GM19099 (cell line): ENCODE measurements around the gene LCK.

Experiments
- POLR2A ChIP-seq: IDR thresholded peaks from 3 replicates; pipeline ENCODE4 v1.6.1; 2011; ENCODE audit warnings: low read depth; ENCODE audit not compliant: insufficient read length; ENCODE audit errors: extremely low read depth

LCK gene

DNA sequence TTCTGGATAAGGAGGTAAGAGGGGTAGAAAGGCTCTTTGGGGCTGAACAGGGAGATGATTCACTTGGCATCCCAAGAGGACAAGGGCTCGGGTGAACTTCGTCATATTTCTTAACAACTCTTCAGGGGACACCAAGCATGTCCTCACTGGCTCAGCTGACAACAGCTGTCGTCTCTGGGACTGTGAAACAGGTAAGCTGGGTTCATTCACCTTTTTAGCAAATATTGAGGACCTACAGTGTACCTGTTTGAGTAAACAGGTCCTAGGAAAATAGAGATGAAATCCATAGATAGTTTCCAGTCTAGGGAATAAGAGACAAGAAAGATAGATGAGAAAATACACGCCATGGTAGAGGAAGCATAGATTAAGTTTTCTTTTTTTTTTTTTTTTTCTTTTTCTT lies 26.8 kb upstream of the LCK start:
- TF ChIP-seq POLR2A, result no peak

DNA sequence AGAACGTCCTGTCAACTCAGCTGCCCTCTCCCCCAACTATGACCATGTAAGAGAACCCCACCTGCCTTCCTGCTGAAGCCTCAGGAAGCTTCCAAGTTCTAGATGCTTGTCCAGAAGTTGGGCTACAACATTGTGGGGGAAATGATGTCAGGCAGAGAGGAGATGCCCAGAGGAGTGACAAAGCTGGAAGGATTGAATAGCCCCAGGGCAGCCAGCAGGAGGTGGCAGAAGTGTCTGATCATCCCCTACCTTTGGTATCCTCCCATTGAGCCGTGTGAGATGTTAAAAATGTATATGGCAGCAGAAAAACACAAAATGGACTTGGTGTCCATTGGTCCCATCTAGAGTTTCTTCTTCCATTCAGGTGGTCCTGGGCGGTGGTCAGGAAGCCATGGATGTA lies 22.3 kb upstream of the LCK start:
- TF ChIP-seq POLR2A, result no peak

DNA sequence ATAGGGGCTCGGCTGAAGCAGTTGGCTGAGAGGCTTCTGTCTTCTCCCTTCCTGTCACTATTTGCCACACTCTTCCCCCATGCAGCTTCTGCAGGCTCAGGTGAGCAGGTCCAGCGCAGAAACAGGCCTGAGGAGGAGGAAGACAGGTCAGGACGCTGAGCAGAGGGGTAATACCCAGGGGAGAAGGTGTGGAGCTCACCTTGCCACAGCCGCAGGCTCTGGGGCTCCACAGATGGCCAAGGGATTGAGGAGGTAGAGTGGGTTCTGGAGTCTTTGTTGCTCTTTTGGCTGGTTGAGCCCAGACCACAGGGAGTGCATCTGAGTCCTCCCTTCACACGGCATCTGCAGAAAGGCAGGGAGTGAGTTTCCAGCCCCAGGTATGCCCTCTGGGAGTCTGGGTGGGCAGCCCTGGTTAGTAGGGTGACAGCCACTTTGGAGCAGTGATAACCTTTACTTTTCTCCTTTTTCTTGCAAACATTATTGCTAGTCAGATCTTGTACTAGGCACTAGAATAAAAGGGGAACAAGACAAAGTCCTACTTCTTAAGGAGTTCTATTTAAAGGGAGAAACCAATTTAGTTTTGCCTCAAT lies 19.1 kb upstream of the LCK start:
- no peak for TF ChIP-seq POLR2A

DNA sequence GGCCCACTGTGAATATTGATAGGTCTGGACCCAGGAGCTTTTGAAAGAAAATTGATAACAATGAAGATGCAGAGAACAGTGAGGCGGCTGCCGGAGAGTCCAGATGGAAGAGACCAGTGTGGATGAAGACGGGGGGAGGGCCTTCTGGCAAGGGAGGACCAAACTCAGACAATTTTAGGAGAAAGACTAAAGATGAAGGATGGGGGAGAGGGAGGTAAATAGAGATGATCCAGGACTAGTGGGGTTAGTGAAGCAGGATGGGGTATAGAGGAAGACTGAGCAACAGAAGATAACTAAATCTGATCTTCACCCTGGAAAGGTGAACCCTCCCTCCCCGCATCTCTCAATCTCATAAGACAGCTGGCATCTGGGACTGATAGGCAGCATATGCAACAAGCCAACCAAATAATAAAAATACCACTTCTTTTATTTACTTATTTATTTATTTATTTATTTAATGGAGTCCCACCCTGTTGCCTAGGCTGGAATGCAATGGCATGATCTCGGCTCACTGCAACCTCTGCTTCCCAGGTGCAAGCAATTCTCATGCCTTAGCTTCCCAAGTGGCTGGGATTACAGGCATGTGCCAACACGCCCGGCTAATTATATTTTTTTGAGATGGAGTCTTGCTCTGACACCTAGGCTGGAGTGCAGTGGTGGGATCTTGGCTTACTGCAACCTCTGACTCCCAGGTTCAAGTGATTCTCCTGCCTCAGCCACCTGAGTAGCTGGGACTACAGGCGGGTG lies 18.3 kb upstream of the LCK start:
- no peak for TF ChIP-seq POLR2A

DNA sequence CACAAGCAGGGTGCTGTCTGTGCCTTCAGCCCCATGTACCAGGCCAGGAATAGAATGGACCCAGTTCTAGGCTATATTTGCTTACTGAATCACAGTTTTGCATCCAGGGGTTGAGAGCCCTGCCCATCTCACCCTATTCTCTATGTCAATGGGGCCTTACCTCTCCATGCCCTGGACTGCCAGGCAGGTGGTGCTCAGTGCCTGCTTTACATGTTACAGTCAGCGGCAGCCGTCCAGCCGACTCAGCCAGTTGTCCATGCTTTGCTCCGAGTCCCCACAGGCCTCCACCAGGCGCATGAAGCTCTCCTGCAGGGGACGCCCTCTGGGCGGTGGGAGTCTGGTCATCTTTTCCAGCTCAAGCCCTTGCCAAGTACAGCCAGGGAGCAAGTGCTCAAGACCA lies 16.3 kb upstream of the LCK start:
- TF ChIP-seq POLR2A, result no peak

DNA sequence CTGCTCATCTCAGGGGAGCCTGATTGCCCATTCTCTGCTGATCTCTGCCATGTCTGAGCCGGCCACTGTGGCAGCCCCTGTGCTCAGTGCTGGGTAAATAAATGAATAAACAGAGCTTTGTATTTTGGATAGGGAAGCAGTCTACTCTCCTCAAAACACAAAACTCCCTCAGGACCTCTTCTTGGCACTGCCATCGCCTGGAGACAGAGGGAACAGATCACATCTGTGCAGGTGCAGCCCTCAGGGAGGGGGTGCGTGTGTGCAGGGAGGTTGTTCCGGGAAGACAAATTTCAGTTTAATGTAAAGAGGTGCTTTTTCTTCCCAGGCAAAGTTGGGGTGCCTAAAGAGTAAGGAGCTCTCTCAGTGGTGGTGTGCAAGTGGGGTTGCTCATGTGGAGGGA lies 11.7 kb upstream of the LCK start:
- TF ChIP-seq POLR2A, result no peak

DNA sequence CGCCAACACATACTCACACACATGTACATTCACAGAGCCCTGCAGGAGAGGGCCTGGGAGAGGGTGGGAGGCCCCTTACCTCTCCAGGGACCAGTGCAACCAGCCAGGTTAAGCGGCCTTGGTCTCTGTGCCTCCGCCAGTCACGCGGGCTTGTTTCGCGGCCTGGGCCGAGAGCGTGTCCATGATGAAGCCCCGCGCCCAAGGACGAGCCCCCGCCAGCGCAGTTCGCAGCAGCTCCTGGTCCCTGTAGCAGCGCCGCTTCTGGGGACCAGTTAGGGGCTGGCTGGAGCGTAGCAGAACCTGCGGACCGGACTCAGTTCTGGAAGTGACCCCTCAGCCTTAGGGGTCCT lies 11.3 kb upstream of the LCK start:
- no peak for TF ChIP-seq POLR2A

DNA sequence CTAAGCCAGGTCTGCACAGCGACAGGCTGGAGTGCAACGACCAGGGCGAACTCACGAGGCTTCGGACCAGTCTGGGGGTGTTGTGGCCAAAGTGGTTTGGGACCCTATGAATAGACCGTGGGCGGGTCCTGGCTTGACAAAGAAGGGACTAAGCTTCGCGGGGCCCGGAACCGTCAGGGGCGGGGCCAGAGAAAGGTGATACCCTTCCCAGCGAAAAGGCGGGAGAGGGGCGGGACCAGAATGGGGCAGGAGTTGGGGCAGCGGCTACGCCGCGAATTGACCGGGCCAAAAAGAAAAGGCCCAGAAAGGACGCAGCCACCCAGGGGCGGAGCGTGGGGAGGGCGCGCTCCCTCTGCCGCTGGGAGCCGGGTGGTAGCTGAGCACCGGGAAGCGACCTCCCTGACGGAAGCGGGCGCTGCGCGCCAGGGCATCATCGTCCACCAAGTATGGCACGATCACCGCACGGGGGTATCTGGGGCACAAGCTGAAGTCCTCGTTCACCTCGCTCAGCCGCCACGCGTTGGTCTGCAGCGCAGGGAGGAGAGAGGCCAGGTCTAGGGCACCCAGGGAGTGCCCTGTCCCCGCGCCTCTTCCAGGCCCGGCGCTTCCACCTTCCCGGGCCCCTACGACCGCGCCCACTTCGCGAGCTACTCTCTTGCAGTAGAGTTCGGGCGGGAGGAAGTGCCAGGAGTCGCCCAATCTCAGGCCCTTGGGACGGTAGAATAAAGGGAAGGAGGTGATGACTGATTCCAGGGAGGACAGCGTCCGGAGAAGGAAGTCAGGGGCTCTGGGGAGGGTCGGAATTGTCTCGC lies 10.7 kb upstream of the LCK start:
- peak; percentile 37 for TF ChIP-seq POLR2A

DNA sequence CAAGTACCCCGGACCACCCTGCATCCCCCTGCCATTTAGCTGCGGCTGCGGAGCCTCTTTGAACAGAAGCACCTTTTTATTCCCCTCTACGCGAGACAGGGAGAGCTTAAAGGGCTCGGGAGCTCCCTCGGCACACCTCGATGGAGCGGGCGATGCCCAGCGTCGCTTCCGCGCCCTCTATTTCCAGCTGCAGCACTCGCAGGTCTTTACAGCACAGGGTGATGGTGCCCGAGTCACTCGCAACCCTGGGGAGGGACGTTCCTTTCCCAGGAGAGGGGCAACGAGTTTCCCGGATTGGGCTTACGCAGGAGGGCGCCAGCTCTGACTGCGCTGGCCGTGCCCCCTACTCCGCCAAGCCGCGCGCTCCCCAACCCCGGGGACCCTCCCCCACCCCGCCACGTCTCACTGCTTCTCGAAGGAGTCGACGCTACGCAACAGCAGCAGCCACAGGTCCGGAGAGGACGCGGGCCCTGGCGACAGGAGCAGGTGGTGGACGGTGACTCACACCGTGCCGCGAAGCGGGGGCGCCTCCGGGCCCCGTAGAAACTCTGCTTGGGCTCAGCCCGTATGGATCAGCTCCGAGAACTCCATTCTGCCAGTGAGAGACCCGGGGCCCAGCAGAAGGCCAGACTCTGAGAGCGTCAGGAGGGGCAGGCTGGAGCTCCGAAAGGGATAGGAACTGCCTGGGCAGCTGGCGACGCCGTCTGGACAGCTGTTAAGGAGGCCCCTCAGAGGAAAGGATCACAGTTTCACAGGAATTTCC lies 9.9 kb upstream of the LCK start:
- peak; percentile 39 for TF ChIP-seq POLR2A

DNA sequence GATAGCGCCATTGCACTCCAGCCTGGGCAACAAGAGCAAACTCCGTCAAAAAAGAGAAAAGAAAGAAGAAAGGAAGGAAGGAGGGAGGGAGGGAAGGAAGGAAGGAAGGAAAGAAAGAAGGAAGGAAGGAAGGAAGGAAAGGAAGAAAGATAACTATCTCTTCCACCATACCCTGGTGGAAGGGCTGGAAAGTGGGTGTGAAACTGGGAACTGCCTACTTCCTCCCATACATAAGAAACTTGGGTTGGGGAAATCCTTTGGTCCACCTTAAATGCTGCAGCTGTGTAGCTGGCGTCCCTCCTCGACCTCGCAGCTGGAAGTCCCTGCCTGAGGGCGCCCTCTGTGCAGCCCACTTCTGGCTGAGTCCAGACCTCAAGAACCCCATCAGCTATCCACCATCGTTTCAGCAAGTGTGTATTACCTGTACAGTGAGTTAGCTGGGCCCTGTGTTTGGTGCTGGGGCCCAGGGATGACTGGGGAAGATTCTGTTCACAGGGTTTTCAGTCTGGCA lies 8.7 kb upstream of the LCK start:
- TF ChIP-seq POLR2A, result no peak

DNA sequence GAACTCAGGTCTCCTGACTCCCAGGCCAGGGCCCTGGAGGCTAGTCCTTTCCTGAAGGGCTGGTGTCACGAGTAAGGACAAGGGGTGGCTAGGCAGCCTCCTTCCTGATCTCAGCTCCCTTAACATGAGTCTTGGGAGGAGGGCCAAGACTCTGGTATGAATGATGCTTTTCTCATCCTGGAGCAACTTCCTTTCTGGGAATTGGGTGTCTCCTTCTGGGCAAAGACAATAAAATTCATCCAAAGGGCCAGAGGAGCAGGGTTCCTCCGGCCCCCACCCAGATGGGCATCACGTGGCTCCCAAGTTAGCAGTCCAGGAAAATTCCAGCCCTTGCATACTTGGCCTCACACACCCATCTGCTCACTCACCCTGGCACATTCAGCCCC lies 4.2 kb upstream of the LCK start, which contains the start of gene FAM167B:
Gene FAM167B (plus strand): TSS at position 335 of the 386 bp plus-strand sequence. CDS start 200 bp downstream, outside the sequence.
- no peak for TF ChIP-seq POLR2A

DNA sequence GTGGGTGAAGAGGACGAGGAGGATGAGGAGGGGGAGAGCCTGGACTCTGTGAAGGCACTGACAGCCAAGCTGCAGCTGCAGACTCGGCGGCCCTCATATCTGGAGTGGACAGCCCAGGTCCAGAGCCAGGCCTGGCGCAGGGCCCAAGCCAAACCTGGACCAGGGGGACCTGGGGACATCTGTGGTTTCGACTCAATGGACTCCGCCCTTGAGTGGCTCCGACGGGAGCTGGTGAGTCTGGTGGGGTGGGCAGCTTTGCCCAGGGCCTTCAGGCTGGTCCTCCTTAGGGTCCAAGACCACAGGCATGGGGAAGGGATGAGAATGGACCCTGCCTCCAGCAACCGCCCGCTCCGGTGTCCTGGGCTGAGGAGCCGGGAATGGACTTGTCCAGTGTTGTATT lies 3.6 kb upstream of the LCK start:
- no peak for TF ChIP-seq POLR2A

DNA sequence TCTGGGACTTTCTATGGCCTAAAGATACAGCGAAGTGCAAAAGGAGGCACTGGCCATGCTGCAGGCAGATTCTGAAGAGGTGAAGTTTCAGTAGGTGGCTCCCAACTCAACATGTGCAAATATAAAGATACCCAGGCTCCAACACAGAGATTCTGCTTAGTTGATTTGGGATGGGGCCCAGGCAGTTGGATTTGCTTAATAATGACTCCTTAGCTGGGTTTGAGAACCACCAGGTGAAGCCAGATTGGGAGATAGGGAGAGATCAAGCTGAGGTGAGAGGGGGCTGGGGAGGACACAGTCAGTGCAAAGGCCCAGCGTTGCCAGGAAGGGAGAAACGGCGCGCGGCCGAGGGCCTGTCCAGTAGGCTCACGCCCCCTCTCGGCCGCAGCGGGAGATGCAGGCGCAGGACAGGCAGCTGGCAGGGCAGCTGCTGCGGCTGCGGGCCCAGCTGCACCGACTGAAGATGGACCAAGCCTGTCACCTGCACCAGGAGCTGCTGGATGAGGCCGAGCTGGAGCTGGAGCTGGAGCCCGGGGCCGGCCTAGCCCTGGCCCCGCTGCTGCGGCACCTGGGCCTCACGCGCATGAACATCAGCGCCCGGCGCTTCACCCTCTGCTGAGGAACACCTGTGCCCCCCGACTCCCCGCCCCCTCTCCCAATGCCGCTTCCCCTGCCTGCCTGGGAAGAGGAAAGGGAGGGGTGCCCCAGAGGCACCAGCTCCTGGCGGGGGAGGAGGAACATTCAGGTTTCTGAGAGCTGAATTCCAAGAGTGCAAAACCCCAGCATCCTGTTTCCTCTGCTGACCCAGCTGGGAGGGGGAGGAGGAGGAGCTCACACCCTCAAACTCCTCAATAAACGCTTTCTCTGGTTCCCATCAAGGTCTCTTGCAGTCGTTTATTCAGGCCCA lies 2.8 kb upstream of the LCK start:
- peak; percentile 30 for TF ChIP-seq POLR2A
